Measurements from ENCODE around the gene TECTA. TPM values are rescaled to one million over a fixed set of nuclear protein-coding genes. Genes with fewer than 3 reads are reported as not detected.

The TECTA gene
- total and polyA plus RNA-seq, 9 donors: 0.53 to 1.3 (median 0.97) TPM

GRCh38 chr11:121228851-121229250 is 127.8 kb downstream of the TECTA start:
- Histone ChIP-seq H3K27ac (no peak overlapping the region), H3K36me3 (no peaks in the 10 kb centered on the region), H3K4me1 (ENCODE audit: insufficient read depth) (no peaks in the 10 kb centered on the region), H3K27me3 (no peaks in the 10 kb centered on the region), H3K9me3 (no peaks in the 10 kb centered on the region), H3K4me3 (no peak overlapping the region)
- TF ChIP-seq CTCF (IDR thresholded peaks at IDR 0.05) (no peak), EP300 (IDR thresholded peaks at IDR 0.05) (no peak), POLR2A (IDR thresholded peaks at IDR 0.05) (no peak)
- 73 to 89% (median 77%) methylated on average over 1 of the region's 1 CpG for WGBS, 3 donors
- intact Hi-C loops (cut with DNase I): no loop called here
- no peak for DNase-seq

GRCh38 chr11:121229495-121230215 is 128.6 kb downstream of the TECTA start:
- no peak for DNase-seq
- H3K4me3 ChIP-seq: no peak overlapping the region
- H3K9me3 ChIP-seq: no peaks in the 10 kb centered on the region
- TF ChIP-seq EP300 (IDR thresholded peaks at IDR 0.05) (no peak), POLR2A (IDR thresholded peaks at IDR 0.05) (no peak), CTCF (IDR thresholded peaks at IDR 0.05) (no peak)
- H3K27me3 ChIP-seq: no peaks in the 10 kb centered on the region
- no peaks in the 10 kb centered on the region for H3K4me1 ChIP-seq (ENCODE audit: insufficient read depth)
- no peak overlapping the region for H3K27ac ChIP-seq
- intact Hi-C loops (cut with DNase I): no loop called here
- no peaks in the 10 kb centered on the region for H3K36me3 ChIP-seq
- WGBS, 3 donors: 60 to 80% (median 73%) methylated on average over 5 of the region's 5 CpGs

- Histone ChIP-seq H3K9me3 (no peaks in the 10 kb centered on the region), H3K36me3 (no peaks in the 10 kb centered on the region), H3K4me1 (ENCODE audit: insufficient read depth) (no peaks in the 10 kb centered on the region), H3K27me3 (no peaks in the 10 kb centered on the region), H3K4me3 (no peak overlapping the region), H3K27ac (no peak overlapping the region)
- no peak for DNase-seq
- intact Hi-C loops (cut with DNase I): no loop called here
- TF ChIP-seq CTCF (IDR thresholded peaks at IDR 0.05): no peak
- no peak for TF ChIP-seq EP300 (IDR thresholded peaks at IDR 0.05)
- no peak for TF ChIP-seq POLR2A (IDR thresholded peaks at IDR 0.05)
- 75 to 80% (median 78%) methylated on average over 8 of the region's 8 CpGs for WGBS, 3 donors
Observed at GRCh38 chr11:121231576-121232278, 130.7 kb downstream of the TECTA start.

- no peak for DNase-seq
- H3K27me3 ChIP-seq: no peaks in the 10 kb centered on the region
- H3K4me3 ChIP-seq: no peak overlapping the region
- H3K27ac ChIP-seq: no peak overlapping the region
- no peaks in the 10 kb centered on the region for H3K36me3 ChIP-seq
- TF ChIP-seq POLR2A (IDR thresholded peaks at IDR 0.05): no peak
- TF ChIP-seq CTCF (IDR thresholded peaks at IDR 0.05): no peak
- TF ChIP-seq EP300 (IDR thresholded peaks at IDR 0.05): no peak
- intact Hi-C loops (cut with DNase I): no loop called here
- H3K4me1 ChIP-seq (ENCODE audit: insufficient read depth): no peaks in the 10 kb centered on the region
- no peaks in the 10 kb centered on the region for H3K9me3 ChIP-seq
- WGBS, 3 donors: 84 to 98% (median 89%) methylated on average over 3 of the region's 3 CpGs
Observed at GRCh38 chr11:121235057-121235456, 134.0 kb downstream of the TECTA start.
